B cell (primary cell): ENCODE measurements around the gene TBPL2. TPM values are rescaled to one million over a fixed set of nuclear protein-coding genes. Genes with fewer than 3 reads are reported as not detected.

Source experiments
- ATAC-seq: fragments of 200-7000 bp; cut with Tn5 transposase; one replicate; pipeline ENCODE4 v1.10.0; 2021; ENCODE audit warnings: low read depth, mild to moderate bottlenecking, moderate number of reproducible peaks, moderate library complexity
- CTCF ChIA-PET: fragments of 350-600 bp; sonication (Branson Sonifier 250); formaldehyde crosslinking; loops from one replicate; lab custom pipeline; 2021; ENCODE audit warnings: antibody characterized with exemption, inconsistent platforms; lab: Charles Lee
- POLR2A ChIA-PET: fragments of 350-600 bp; sonication (Branson Sonifier 250); formaldehyde crosslinking; loops from one replicate; lab custom pipeline; 2021; ENCODE audit warnings: antibody characterized with exemption; lab: Charles Lee
- DNase-seq: peaks from one replicate; pipeline ENCODE4 v3.0.0; 2013
- H2AFZ ChIP-seq: 2 replicates; pipeline ENCODE4 v1.6.1; 2012; ENCODE audit warnings: mild to moderate bottlenecking, low read depth, low read length; ENCODE audit not compliant: insufficient read depth, poor library complexity, severe bottlenecking
- H3K27ac ChIP-seq, 2 donors: 1 replicate in 1 of 2; 2 replicates in 1 of 2; pipeline ENCODE4 v1.5.1; 2012 to 2013; ENCODE audit warnings: low read length in 2 of 2, mild to moderate bottlenecking in 2 of 2, moderate library complexity in 1 of 2
- H3K27me3 ChIP-seq, 4 experiments: fragments of 200-600 bp in 1 of 4; sonication (generic) in 1 of 4; replicated peaks in 1 of 4; 1 replicate in 2 of 4; 2 replicates in 2 of 4; pipeline versions ENCODE4 v1.6.1 to v1.7.0; 2013 to 2016; ENCODE audit warnings: low read length in 3 of 4, mild to moderate bottlenecking in 2 of 4, mixed read lengths in 1 of 4, moderate library complexity in 1 of 4; ENCODE audit not compliant: insufficient read depth in 4 of 4, control insufficient read depth in 3 of 4; ENCODE audit errors: control extremely low read depth in 1 of 4
- H3K36me3 ChIP-seq, 2 experiments: replicated peaks in 1 of 2; 1 replicate in 1 of 2; 2 replicates in 1 of 2; pipeline versions ENCODE4 v1.6.1 to v1.7.1; 2013; ENCODE audit warnings: low read length in 1 of 2; ENCODE audit not compliant: insufficient read depth in 2 of 2, control insufficient read depth in 1 of 2; ENCODE audit errors: control extremely low read depth in 1 of 2, extremely low read depth in 1 of 2
- H3K4me1 ChIP-seq, 2 donors: fragments of 200-600 bp in 1 of 2; sonication (generic) in 1 of 2; 1 replicate in 1 of 2; 2 replicates in 1 of 2; pipeline versions ENCODE4 v1.5.1 to v1.6.1; 2013 to 2017; ENCODE audit warnings: low read length in 2 of 2; ENCODE audit not compliant: control insufficient read depth in 2 of 2, insufficient read depth in 2 of 2
- H3K4me2 ChIP-seq: replicated peaks from 2 replicates; pipeline ENCODE3; 2012; ENCODE audit warnings: mild to moderate bottlenecking, low read depth, low read length; ENCODE audit not compliant: poor library complexity, severe bottlenecking
- H3K4me3 ChIP-seq, 5 experiments: fragments of 200-600 bp in 1 of 5; sonication (generic) in 1 of 5; 1 replicate in 3 of 5; 2 replicates in 2 of 5; pipeline versions ENCODE4 v1.5.1 to v1.7.0; 2011 to 2016; ENCODE audit warnings: low read length in 4 of 5, mild to moderate bottlenecking in 4 of 5, low read depth in 2 of 5, control low read depth in 1 of 5, moderate library complexity in 1 of 5; ENCODE audit not compliant: insufficient read depth in 1 of 5; ENCODE audit errors: control extremely low read depth in 1 of 5, extremely low read depth in 1 of 5
- H3K79me2 ChIP-seq: fragments of 200-600 bp; sonication (generic); one replicate; pipeline ENCODE4 v1.6.0; 2016; ENCODE audit warnings: low read length; ENCODE audit not compliant: control insufficient read depth, insufficient read depth
- H3K9ac ChIP-seq: fragments of 200-600 bp; sonication (generic); 2 replicates; pipeline ENCODE4 v1.6.1; 2017; ENCODE audit warnings: mild to moderate bottlenecking, low read length, moderate library complexity
- H3K9me3 ChIP-seq, 3 donors: one replicate each; pipeline versions ENCODE4 v1.6.1 to v1.7.1; 2013; ENCODE audit warnings: low read length in 2 of 3; ENCODE audit not compliant: control insufficient read depth in 2 of 3, insufficient read depth in 1 of 3; ENCODE audit errors: control extremely low read depth in 1 of 3
- H4K20me1 ChIP-seq: 2 replicates; pipeline ENCODE4 v1.6.0; 2012; ENCODE audit warnings: mild to moderate bottlenecking, low read length; ENCODE audit not compliant: insufficient read depth, control insufficient read depth, poor library complexity, severe bottlenecking
- H3K27ac Mint-ChIP-seq: one replicate; pipeline ENCODE4 v1.8.0; 2021; ENCODE audit warnings: mixed read lengths
- H3K27me3 Mint-ChIP-seq: one replicate; pipeline ENCODE4 v1.8.0; 2021; ENCODE audit warnings: mixed read lengths
- H3K4me1 Mint-ChIP-seq: one replicate; pipeline ENCODE4 v1.8.0; 2021; ENCODE audit warnings: mixed read lengths
- H3K4me3 Mint-ChIP-seq: one replicate; pipeline ENCODE4 v1.8.0; 2021; ENCODE audit warnings: mixed read lengths
- H3K9me3 Mint-ChIP-seq: one replicate; pipeline ENCODE4 v1.8.0; 2022; ENCODE audit warnings: mixed read lengths; ENCODE audit not compliant: insufficient read depth
- CTCF ChIP-seq: fragments of 200-600 bp; IDR thresholded peaks from one replicate; pipeline ENCODE4 v1.8.0; 2022; ENCODE audit warnings: antibody characterized with exemption, mild to moderate bottlenecking
- EZH2 ChIP-seq: IDR thresholded peaks from 2 replicates; pipeline ENCODE4 v1.6.1; 2012; ENCODE audit warnings: borderline replicate concordance, low read depth, mild to moderate bottlenecking, moderate library complexity, low read length; ENCODE audit not compliant: insufficient read depth, poor library complexity, severe bottlenecking
- WGBS: methylation state at CpG from one replicate; pipeline ENCODE4 v1.1.5; 2013; ENCODE audit warnings: missing lambda C conversion rate; ENCODE audit not compliant: insufficient coverage; 5-methylcytosine and 5-hydroxymethylcytosine counted together
- intact Hi-C: fragments of 100-400 bp; cut with micrococcal nuclease; formaldehyde crosslinking; loops from one replicate; pipeline ENCODE4 v1.10.0; 2022
- polyA plus RNA-seq: library from polyadenylated mRNA; depleted of rRNA; stranded (reverse); fragments of >200 nt; gene quantifications from 2 replicates; pipeline ENCODE4 v1.2.3, GENCODE V29; 2012
- total RNA-seq, 2 donors: library from RNA; stranded (reverse); fragments of 120-200 nt in 1 of 2; gene quantifications; 1 replicate in 1 of 2; 2 replicates in 1 of 2; pipeline versions ENCODE4 v1.2.3 to v1.2.4, GENCODE V29; 2013 to 2022

TBPL2 gene
- total and polyA plus RNA-seq, 2 donors (not counting 1 experiment from before 2014, with no cell fraction given): not detected

GRCh38 chr14:55419663-55420062, 20.8 kb downstream of the TBPL2 start:
- TF ChIP-seq EZH2: no peak
- TF ChIP-seq CTCF: no peak
- intact Hi-C loops: loop anchor here (10.0 kb wide), 1 partner anchor 165 kb away; the partner anchor contains the start of gene KTN1
- no peaks in the 10 kb centered on the region for H3K27me3 ChIP-seq
- no peak overlapping the region for H3K4me2 ChIP-seq
- H3K9me3 Mint-ChIP-seq: no peaks in the 10 kb centered on the region
- ChIA-PET POLR2A (no interaction called here), CTCF (no interaction called here)
- H3K27ac ChIP-seq: no peak overlapping the region
- no peak overlapping the region for H3K27ac Mint-ChIP-seq
- no peak overlapping the region for H2AFZ ChIP-seq
- 100% methylated on average over 1 of the region's 1 CpG for WGBS
- no peaks in the 10 kb centered on the region for H4K20me1 ChIP-seq
- H3K4me3 ChIP-seq: no peak overlapping the region
- no peaks in the 10 kb centered on the region for H3K9me3 ChIP-seq
- H3K9ac ChIP-seq: no peak overlapping the region
- ATAC-seq (no peak), DNase-seq (no peak)
- H3K4me3 Mint-ChIP-seq: no peak overlapping the region
- peaks cover 17% of the 10 kb centered on the region for H3K27me3 Mint-ChIP-seq
- H3K4me1 ChIP-seq: no peaks in the 10 kb centered on the region
- no peaks in the 10 kb centered on the region for H3K4me1 Mint-ChIP-seq
- no peaks in the 10 kb centered on the region for H3K36me3 ChIP-seq
- H3K79me2 ChIP-seq: no peaks in the 10 kb centered on the region

GRCh38 chr14:55418411-55418810, 22.0 kb downstream of the TBPL2 start:
- intact Hi-C loops: loop anchor here (10.0 kb wide), 1 partner anchor 166 kb away; the partner anchor contains the start of gene KTN1
- Histone ChIP-seq H3K4me1 (no peaks in the 10 kb centered on the region), H4K20me1 (no peaks in the 10 kb centered on the region), H3K9ac (no peak overlapping the region), H3K36me3 (no peaks in the 10 kb centered on the region), H3K9me3 (no peaks in the 10 kb centered on the region), H3K27ac (no peak overlapping the region), H2AFZ (no peak overlapping the region), H3K4me2 (no peak overlapping the region), H3K79me2 (no peaks in the 10 kb centered on the region), H3K4me3 (no peak overlapping the region), H3K27me3 (no peaks in the 10 kb centered on the region)
- Mint-ChIP-seq H3K9me3 (no peaks in the 10 kb centered on the region), H3K27ac (no peak overlapping the region), H3K4me1 (no peaks in the 10 kb centered on the region), H3K4me3 (no peak overlapping the region), H3K27me3 (peaks cover 24% of the 10 kb centered on the region)
- 100% methylated on average over 1 of the region's 6 CpGs for WGBS
- no peak for ATAC-seq
- CTCF ChIA-PET: interaction anchor here (1.7 kb wide), 1 partner anchor 62 kb away, joined by 4 read pairs; no protein-coding TSS in a partner anchor
- TF ChIP-seq CTCF (no peak), EZH2 (no peak)
- DNase-seq: no peak
- POLR2A ChIA-PET: no interaction called here
